HepG2 (cell line): ENCODE results near the gene IFIT1. TPM values are rescaled to one million over a fixed set of nuclear protein-coding genes. Genes with fewer than 3 reads are reported as not detected.

Experiments
- ATAC-seq: fragments of 200-7000 bp; cut with Tn5 transposase; 3 replicates; pipeline ENCODE4 v1.9.1; 2020; ENCODE audit warnings: mild to moderate bottlenecking, moderate library complexity
- BruUV-seq: library from RNA; stranded (reverse); fragments of 400-500 nt; replicated peaks from 2 replicates; lab custom pipeline; 2021; lab: Mats Ljungman, UMichigan
- CTCF ChIA-PET: fragments of 300-600 bp; formaldehyde crosslinking; extraction: SDS; loops from one replicate; lab custom pipeline; 2021; ENCODE audit warnings: low total read pairs, inconsistent platforms, low intra/inter-chr PET ratio; lab: Yijun Ruan, JAX
- POLR2A ChIA-PET: fragments of 350-600 bp; sonication (Branson Sonifier 250); formaldehyde crosslinking; loops from one replicate; lab custom pipeline; 2020; ENCODE audit warnings: antibody characterized with exemption, inconsistent platforms; lab: Yijun Ruan, JAX
- DNase-seq: peaks from one replicate; pipeline ENCODE4 v3.0.0-alpha.2; 2015; ENCODE audit warnings: low spot score
- FAIRE-seq: peaks from 3 replicates; lab custom pipeline; 2011; peaks lifted over from hg19 to GRCh38; lab: Jason Lieb, UNC
- H2AFZ ChIP-seq: one replicate; pipeline ENCODE4 v1.6.1; 2011; ENCODE audit warnings: low read length, inconsistent platforms
- H3K27ac ChIP-seq: fragments of 300-600 bp; 3 replicates; pipeline ENCODE4 v1.8.0; 2011; ENCODE audit warnings: mixed run types, mild to moderate bottlenecking, mixed read lengths, low read length, inconsistent platforms; ENCODE audit not compliant: insufficient read depth; ENCODE audit errors: extremely low read length
- H3K27me3 ChIP-seq, 2 experiments: fragments of 200-600 bp in 1 of 2; 2 replicates in 1 of 2; 3 replicates in 1 of 2; pipeline versions ENCODE4 v1.6.0 to v1.8.0; 2011; ENCODE audit warnings: low read length in 2 of 2, mild to moderate bottlenecking in 2 of 2, moderate library complexity in 2 of 2, inconsistent platforms in 1 of 2; ENCODE audit not compliant: insufficient read depth in 2 of 2, control insufficient read depth in 1 of 2
- H3K36me3 ChIP-seq, 2 experiments: fragments of 200-600 bp in 1 of 2; replicated peaks in 1 of 2; 2 replicates in 1 of 2; 3 replicates in 1 of 2; pipeline versions ENCODE4 v1.5.1 to v1.8.0; 2011; ENCODE audit warnings: low read length in 2 of 2, inconsistent platforms in 1 of 2; ENCODE audit not compliant: insufficient read depth in 2 of 2, control insufficient read depth in 1 of 2
- H3K4me1 ChIP-seq: 2 replicates; pipeline ENCODE4 v1.5.1; 2012; ENCODE audit warnings: low read length, inconsistent platforms; ENCODE audit not compliant: insufficient read depth
- H3K4me2 ChIP-seq: 2 replicates; pipeline ENCODE4 v1.6.0; 2011; ENCODE audit warnings: low read depth, low read length, inconsistent platforms
- H3K4me3 ChIP-seq, 3 experiments: fragments of 200-600 bp in 1 of 3; sonication (generic), shearing (Covaris generic) in 1 of 3; replicated peaks in 1 of 3; 2 replicates each; pipeline ENCODE4 v1.5.1; 2011 to 2016; ENCODE audit warnings: low read length in 3 of 3, inconsistent platforms in 2 of 3, low read depth in 2 of 3, mild to moderate bottlenecking in 2 of 3, control low read depth in 1 of 3, mixed read lengths in 1 of 3; ENCODE audit not compliant: insufficient read depth in 1 of 3
- H3K79me2 ChIP-seq: one replicate; pipeline ENCODE4 v1.6.1; 2011; ENCODE audit warnings: low read length, inconsistent platforms; ENCODE audit not compliant: insufficient read depth
- H3K9ac ChIP-seq: 2 replicates; pipeline ENCODE4 v1.6.0; 2011; ENCODE audit warnings: mild to moderate bottlenecking, low read depth, low read length, inconsistent platforms; ENCODE audit not compliant: insufficient read depth
- H3K9me3 ChIP-seq: 2 replicates; pipeline ENCODE4 v1.5.1; 2012; ENCODE audit warnings: mild to moderate bottlenecking, low read length
- H4K20me1 ChIP-seq: 2 replicates; pipeline ENCODE4 v1.6.0; 2011; ENCODE audit warnings: inconsistent platforms, mild to moderate bottlenecking, low read length, moderate library complexity; ENCODE audit not compliant: insufficient read depth
- GLMP ChIP-seq: sonication (generic); formaldehyde crosslinking; IDR thresholded peaks from 2 replicates; pipeline ENCODE4 v1.9.0; 2021; ENCODE audit warnings: missing genetic modification reagents, mild to moderate bottlenecking, borderline replicate concordance
- ISX ChIP-seq: sonication (generic); formaldehyde crosslinking; conservative IDR thresholded peaks from 2 replicates; pipeline ENCODE4 v1.5.0; 2020; ENCODE audit warnings: missing genetic modification reagents
- MZF1 ChIP-seq: sonication (generic); formaldehyde crosslinking; IDR thresholded peaks from 2 replicates; pipeline ENCODE4 v1.8.1; 2023; ENCODE audit warnings: mild to moderate bottlenecking, missing genetic modification reagents, borderline replicate concordance
- ZBTB10 ChIP-seq: sonication (generic); formaldehyde crosslinking; IDR thresholded peaks from 2 replicates; pipeline ENCODE4 v1.4.0; 2020; ENCODE audit warnings: missing genetic modification reagents, borderline replicate concordance
- WGBS: methylation state at CpG from one replicate; pipeline ENCODE4 v1.1.6; 2017; ENCODE audit warnings: low lambda C conversion rate; 5-methylcytosine and 5-hydroxymethylcytosine counted together
- in situ Hi-C: cut with HindIII; loops from 2 replicates; pipeline ENCODE4 v1.10.0; 2017; ENCODE audit warnings: low pct_unique_long_range_greater_than_20kb; ENCODE audit not compliant: extremely low pct_ligation_motif_present
- intact Hi-C: fragments of 100-400 bp; cut with micrococcal nuclease; formaldehyde crosslinking; loops from one replicate; pipeline ENCODE4 v1.10.0; 2022; ENCODE audit not compliant: unreplicated experiment
- polyA plus RNA-seq, 8 experiments: library from polyadenylated mRNA; depleted of rRNA in 3 of 8; stranded (reverse) in 7 of 8; unstranded in 1 of 8; fragments of >200 nt; fragmentation: Illumina TruSeq in 4 of 8; extraction: Trizol in 4 of 8; gene quantifications; 2 replicates each; pipeline versions ENCODE4 v1.2.1 to v1.2.3, GENCODE V29; 2011 to 2016; ENCODE audit warnings: low read depth in 4 of 8, missing spikeins in 1 of 8, mixed read lengths in 1 of 8; ENCODE audit not compliant: insufficient read depth in 1 of 8
- total RNA-seq, 5 experiments: library from RNA; depleted of rRNA; stranded (reverse); fragments of >200 nt; fragmentation: Illumina TruSeq; extraction: Trizol; gene quantifications; 2 replicates each; pipeline ENCODE4 v1.2.3, GENCODE V29; 2016; ENCODE audit warnings: low read depth in 1 of 5
- TF ChIP-seq, protein P1 (sequence below): sonication (generic); formaldehyde crosslinking; IDR thresholded peaks from 2 replicates; pipeline ENCODE4 v1.5.1; 2020; ENCODE audit warnings: mild to moderate bottlenecking, missing genetic modification reagents

Gene IFIT1
- total and polyA plus RNA-seq, 2 of the 13 experiments (the other 11 are each of a cell fraction or from before 2014, with no cell fraction given), result 1.5 to 5.5 TPM

GRCh38 chr10:89357096-89357495 is 35.3 kb upstream of the IFIT1 start:
- Histone ChIP-seq H3K4me1 (peaks cover 14% of the 10 kb centered on the region), H2AFZ (no peak overlapping the region), H4K20me1 (no peaks in the 10 kb centered on the region), H3K27me3 (no peaks in the 10 kb centered on the region), H3K9me3 (no peaks in the 10 kb centered on the region), H3K9ac (no peak overlapping the region), H3K4me2 (no peak overlapping the region), H3K36me3 (no peaks in the 10 kb centered on the region), H3K4me3 (no peak overlapping the region), H3K27ac (no peak overlapping the region), H3K79me2 (no peaks in the 10 kb centered on the region)
- POLR2A ChIA-PET, result no interaction called here
- intact Hi-C loops, result loop anchor here (5.0 kb wide), 1 partner anchor 1085 kb away; no protein-coding TSS in a partner anchor
- TF ChIP-seq, protein P1, sequence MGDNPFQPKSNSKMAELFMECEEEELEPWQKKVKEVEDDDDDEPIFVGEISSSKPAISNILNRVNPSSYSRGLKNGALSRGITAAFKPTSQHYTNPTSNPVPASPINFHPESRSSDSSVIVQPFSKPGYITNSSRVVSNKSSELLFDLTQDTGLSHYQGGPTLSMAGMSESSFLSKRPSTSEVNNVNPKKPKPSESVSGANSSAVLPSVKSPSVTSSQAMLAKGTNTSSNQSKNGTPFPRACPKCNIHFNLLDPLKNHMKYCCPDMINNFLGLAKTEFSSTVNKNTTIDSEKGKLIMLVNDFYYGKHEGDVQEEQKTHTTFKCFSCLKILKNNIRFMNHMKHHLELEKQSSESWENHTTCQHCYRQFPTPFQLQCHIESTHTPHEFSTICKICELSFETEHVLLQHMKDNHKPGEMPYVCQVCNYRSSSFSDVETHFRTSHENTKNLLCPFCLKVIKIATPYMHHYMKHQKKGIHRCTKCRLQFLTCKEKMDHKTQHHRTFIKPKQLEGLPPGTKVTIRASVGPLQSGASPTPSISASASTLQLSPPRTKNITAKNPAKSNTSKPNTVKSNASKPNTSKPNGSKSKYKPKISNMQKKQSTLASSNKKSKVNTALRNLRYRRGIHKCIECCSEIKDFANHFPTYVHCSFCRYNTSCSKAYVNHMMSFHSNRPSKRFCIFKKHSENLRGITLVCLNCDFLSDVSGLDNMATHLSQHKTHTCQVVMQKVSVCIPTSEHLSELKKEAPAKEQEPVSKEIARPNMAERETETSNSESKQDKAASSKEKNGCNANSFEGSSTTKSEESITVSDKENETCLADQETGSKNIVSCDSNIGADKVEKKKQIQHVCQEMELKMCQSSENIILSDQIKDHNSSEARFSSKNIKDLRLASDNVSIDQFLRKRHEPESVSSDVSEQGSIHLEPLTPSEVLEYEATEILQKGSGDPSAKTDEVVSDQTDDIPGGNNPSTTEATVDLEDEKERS, result no peak
- TF ChIP-seq GLMP (CRISPR knock-in tag) (no peak), MZF1 (CRISPR knock-in tag) (no peak), ISX (CRISPR knock-in tag) (no peak), ZBTB10 (CRISPR knock-in tag) (no peak)
- 50% methylated on average over 1 of the region's 1 CpG for WGBS
- DNase-seq, result no peak
- CTCF ChIA-PET, result no interaction called here
- in situ Hi-C loops, result no loop called here
- no TSS peak for BruUV-seq
- ATAC-seq, result no peak
- FAIRE-seq, result no peak
